Activated CD4-positive, alpha-beta T cell treated with anti-CD3 and anti-CD28 coated beads, Interleukin-2, amount 50 U/mL, for 4 hours (primary cell): ENCODE data around the gene PLCB4.

Experiments
- DNase-seq, 2 experiments: peaks; one replicate each; pipeline ENCODE4 v3.0.0-alpha.2; 2020

PLCB4 gene

GRCh38 chr20:9413001-9413400 is 344.1 kb downstream of the PLCB4 start:
- no peak for DNase-seq

DNA sequence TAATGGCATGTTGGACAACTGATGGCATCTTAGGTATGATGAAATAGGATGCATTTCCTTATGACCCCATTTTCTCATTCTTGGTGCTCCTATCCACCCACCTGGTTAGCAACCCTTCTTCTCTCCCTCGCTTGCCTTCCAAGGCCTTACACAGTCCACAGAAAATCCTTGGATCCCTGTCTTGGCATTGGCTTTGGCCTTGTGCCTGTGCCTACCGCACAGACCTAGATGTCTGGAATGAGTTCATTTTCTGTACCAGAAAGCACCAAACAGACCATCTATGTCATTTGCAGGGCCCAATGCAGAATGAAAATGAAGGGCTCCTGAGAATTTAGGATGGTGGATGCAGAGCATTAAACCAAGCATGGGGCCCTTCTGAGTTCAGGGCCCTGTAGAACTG is 346.5 kb downstream of the PLCB4 start:
- no peak for DNase-seq

GRCh38 chr20:9416421-9416820 is 347.5 kb downstream of the PLCB4 start:
- DNase-seq, result no peak

DNA sequence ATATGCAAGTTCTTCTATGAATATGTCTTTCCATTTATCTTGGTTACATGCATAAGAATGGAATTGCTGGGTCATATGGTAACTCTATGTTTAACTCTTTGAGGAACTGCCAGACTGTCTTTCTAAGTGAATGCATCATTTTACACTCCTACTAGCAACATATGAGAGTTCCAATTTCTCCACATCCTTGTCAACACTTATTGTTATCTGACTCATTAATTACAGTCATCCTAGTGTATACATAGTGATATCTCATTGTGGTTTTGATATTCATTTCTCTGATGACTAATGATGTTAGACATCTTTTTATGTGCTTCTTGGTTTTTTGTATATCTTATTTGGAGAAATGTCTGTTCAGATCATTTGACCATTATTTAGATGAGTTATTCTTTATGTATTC is 348.8 kb downstream of the PLCB4 start:
- DNase-seq, result no peak

GRCh38 chr20:9422321-9423057 is 353.6 kb downstream of the PLCB4 start:
- DNase-seq, result no peak

- DNase-seq, result no peak
Observed at GRCh38 chr20:9424551-9424950, 355.7 kb downstream of the PLCB4 start.

DNA sequence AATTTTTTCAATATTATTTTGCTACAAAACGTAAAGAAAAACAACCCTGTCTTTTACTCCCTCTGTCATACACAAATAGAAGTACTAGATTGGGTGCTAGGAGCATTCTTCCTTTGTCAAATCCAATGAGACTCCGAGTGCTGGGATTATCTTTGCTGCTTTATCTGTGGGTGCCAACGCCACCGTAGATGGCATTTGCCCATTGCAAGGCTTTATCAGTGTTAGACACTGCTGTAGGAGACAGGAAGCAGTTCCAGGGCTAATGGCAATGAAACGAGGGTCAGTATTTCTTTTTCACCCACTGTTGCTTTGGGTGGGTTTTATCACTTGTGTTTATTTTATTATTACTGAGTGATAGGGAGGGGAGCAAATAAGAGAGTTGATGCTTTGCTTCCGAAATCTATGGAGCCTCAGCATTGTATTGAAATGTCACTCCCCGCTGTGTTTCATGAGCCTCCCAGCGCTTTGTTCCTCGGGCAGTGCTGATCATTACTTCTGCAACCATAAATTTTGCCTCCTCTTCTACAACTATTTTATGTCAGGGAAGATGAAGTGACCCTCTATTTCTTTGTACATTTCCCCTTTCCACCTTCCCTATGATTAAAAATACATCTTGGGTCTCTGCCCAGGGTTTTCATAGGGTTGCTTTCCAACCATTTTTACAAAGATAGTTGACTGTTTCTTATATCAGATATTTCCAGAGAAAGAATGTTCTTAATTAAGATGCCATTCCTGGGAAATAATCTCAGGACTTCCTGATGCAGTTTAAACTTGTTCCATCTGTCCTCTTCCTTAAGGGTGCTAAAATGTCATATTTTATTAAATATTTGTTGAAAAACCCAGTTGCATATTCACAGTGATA is 358.8 kb downstream of the PLCB4 start:
- DNase-seq, result no peak

DNA sequence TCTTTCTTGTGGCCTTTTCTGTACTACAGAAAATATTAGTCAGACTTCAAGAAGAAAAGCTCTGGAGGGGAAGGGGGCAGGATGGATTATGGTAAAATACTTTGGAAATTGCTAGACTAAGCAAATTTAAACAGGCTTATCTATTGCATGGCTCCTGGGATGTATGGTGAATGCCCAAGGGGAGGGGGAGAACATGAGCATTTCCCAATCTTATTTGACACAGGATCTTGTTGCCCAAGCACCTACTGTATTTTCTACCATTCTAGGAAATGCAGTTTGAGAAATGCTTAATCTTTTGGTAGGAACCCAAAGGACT is 359.4 kb downstream of the PLCB4 start:
- no peak for DNase-seq

DNA sequence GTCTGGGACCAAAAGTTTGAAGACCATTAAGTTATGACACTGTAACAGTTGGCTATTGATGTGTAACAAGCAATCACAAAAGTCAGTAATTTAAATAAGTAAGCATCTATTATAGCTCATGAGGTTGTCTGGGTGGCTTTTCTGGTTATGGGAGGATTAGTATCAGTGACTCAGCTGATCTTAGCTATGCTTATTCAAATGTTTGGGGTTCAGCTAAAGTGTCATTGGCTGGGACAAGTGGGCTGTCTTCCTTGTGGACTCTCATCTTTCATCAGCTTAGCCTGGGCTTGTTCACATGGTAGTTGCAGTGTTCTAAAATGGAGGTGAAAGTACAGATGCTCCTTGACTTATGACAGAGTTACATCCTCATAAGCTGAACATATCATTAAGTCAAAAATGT is 370.9 kb downstream of the PLCB4 start:
- no peak for DNase-seq

- no peak for DNase-seq
Observed at GRCh38 chr20:9440892-9441291, 372.0 kb downstream of the PLCB4 start.

GRCh38 chr20:9441948-9442347 is 373.1 kb downstream of the PLCB4 start:
- no peak for DNase-seq

- no peak for DNase-seq
Observed at GRCh38 chr20:9442858-9443257, 374.0 kb downstream of the PLCB4 start.

- no peak for DNase-seq
Observed at GRCh38 chr20:9444921-9445320, 376.0 kb downstream of the PLCB4 start.

DNA sequence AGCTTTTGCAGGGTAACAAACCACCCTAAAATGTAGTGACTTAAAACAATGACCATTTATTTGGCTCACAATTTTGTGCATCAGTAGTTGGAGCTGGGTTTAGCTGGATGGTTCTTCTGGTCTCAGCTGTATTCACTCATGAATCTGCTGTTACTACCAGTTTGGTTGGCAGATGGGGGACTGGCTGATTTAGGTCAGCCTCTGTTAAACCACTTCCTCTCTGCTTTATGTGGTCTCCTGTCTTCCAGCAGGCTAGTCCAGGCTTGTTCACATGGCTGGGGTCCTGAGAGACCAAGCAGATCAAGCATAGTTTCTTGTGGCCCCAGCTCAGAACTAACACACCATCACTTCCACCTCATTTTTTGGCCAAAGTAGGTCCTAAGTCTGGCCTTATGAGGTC is 378.3 kb downstream of the PLCB4 start:
- no peak for DNase-seq

- no peak for DNase-seq
Observed at GRCh38 chr20:9453201-9453600, 384.3 kb downstream of the PLCB4 start.

DNA sequence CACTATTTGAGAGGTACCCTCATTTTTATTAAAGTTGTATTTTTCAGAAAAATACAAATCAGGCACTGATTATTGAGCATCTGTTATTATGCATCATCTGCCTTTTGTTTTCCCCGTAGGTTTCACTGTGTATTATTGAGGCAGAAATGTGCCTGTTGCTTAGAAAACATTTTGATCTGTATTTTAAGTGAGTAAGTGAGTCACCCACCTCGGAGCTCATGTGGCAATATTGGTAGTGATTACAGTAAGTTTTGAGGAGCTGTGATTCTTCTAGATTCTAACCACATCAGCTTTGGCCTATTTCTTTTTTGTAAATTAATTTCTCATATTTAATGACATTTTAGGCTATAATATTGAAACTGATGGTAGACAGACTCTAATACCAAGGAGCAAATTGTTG is 385.9 kb downstream of the PLCB4 start:
- no peak for DNase-seq

DNA sequence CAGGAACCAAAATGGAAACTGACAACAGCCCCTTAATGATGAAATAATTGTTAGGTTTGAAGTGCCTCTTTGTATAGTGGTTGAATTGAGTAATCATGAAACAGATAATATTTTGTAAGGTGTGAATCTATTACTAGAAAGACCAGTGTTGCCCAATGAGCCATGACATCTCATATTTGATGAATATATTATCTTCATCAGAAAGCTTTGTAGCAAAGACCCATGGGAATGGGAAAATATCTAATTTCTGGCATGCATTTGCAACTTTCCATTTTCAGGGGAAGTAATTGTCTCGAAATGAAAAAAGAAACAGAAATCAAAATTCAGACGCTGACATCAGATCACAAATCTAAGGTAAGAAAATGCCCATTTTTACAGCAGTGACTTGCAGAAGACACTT is 388.2 kb downstream of the PLCB4 start:
- no peak for DNase-seq

DNA sequence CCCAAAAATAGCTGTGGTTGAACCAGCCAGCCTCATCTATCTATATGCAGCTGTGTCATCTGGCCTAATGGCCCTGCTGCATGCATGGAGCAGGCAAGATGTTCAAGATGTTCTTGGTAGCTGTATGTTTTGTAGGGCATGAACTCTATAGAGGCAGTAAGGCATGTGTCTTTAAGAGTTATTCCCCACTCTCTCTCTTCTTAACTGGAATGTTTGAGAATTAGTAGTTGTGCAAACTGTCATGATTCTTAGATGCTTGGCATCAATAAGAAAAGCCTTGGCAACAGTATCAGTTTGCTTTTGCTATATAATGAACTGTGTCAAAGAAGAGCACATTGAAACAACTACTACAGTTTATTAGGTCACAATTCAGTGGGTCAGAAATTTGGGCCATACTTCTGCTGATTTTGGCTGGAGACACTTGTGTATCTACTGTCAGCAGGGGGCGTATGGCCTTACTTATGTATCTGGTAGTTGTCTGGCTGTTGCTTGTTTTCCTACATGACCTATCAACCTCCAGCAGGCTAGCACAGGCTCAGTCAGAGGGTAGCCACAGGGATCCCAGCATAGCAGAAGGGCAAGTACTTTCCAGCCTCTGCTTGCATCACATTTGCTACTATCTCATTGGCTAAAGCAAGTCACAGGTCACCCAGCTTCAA is 389.4 kb downstream of the PLCB4 start:
- no peak for DNase-seq

DNA sequence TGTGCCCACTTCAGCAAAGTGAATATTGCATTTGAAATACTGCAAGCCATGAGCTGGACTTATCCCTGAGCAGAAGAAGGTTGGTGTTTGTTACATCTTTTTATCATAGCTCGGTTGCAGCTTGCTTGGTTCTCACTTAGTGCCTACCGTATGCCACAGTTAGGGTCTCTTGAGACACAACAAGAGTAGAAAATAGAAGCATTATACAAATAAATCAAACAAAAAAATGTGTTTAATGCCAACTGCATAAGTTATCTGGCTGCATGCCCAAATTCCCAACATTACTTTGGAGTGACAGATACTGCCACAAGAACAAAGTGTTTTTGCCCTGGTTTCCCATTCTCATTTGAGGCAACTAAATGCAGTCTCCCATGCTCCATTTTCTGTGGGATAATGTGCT is 391.6 kb downstream of the PLCB4 start:
- no peak for DNase-seq

- no peak for DNase-seq
Observed at GRCh38 chr20:9467995-9468394, 399.1 kb downstream of the PLCB4 start.

DNA sequence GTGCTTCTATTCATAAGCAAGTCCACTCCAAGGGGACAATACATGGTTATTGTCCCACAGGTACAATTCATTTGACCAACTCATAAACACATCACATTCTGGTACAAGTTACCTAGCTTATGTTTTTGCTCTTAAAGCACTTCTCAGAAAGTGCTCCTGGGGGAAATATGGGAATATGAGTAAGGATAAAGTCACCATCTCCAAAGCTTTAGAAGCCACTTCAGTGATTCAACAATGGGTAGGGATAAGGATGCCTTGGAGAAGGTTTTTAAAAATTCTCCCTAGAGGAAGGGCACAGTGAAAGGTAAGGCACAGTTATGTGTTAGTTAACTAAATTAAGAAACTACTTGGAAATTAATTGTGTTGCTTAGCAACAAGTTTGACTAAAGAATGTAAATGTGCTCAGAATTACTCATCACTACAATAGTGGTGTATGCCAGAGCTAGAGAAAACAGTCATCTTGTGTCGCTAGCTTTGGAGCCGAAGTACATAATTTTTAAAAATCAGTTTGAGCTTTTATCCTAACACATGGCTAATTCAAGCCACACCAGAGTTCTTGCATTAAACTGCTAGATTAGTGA is 406.0 kb downstream of the PLCB4 start:
- no peak for DNase-seq

GRCh38 chr20:9475456-9475855 is 406.6 kb downstream of the PLCB4 start:
- no peak for DNase-seq

DNA sequence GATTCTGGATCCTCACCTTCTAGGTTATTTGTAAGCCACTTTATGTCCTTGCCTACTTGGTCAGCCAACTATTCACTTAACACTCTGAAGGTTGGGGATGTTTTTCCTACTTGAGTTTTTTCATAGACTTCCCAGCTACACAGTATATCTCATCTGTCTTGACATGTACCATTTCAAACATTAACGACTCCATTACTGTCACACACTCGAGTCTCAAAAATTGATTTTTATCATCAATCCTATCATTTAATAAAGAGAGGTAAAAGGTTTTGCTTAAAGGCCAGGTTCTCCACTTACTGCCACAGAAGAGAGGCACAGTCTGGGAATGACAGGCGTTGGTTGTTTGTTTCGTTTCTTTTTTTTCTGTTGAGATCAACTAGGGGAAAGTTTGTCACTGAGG is 407.3 kb downstream of the PLCB4 start:
- DNase-seq, result no peak

DNA sequence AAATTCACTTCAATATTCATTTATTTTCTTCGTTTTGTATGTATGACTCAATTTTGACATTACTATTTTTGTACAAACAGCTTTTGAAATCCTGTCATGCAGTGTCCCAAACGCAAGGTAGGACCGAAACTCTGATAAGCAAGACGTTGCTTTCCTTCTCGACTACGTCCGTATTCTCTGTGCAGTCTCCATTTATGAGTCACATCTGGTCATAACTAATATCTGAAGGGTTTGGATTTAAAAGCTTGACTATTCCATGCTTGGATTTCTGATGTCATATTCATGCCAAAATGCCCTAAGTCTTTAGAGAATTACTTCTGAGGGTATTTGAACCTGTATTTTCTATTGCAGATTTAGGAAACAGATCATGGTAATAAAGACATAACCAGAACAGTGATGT is 407.8 kb downstream of the PLCB4 start:
- no peak for DNase-seq
